Neural cell (in vitro differentiated cells): ENCODE results near the gene SOX5. TPM values are rescaled to one million over a fixed set of nuclear protein-coding genes. Genes with fewer than 3 reads are reported as not detected.

Experiments
- H2AFZ ChIP-seq: fragments of 200-600, 300-800 bp; sonication (generic), shearing (Covaris generic); 2 replicates; pipeline ENCODE4 v1.6.0; 2014; ENCODE audit warnings: low read depth, mild to moderate bottlenecking, antibody characterized with exemption, low read length, moderate library complexity
- H3F3A ChIP-seq: fragments of 200-600 bp; shearing (Covaris generic); 2 replicates; pipeline ENCODE4 v1.6.1; 2016; ENCODE audit warnings: mild to moderate bottlenecking, moderate library complexity, mixed read lengths, antibody characterized with exemption, low read length; ENCODE audit not compliant: insufficient read depth, poor library complexity, severe bottlenecking
- H3K27ac ChIP-seq: fragments of 200-600, 300-800 bp; sonication (generic), shearing (Covaris generic); 2 replicates; pipeline ENCODE4 v1.5.1; 2014; ENCODE audit warnings: mild to moderate bottlenecking, low read length, moderate library complexity
- H3K27me3 ChIP-seq: fragments of 300-800, 200-600 bp; sonication (generic), shearing (Covaris generic); 2 replicates; pipeline ENCODE4 v1.6.0; 2014; ENCODE audit warnings: mild to moderate bottlenecking, low read depth, low read length, moderate library complexity; ENCODE audit not compliant: insufficient read depth
- H3K36me3 ChIP-seq: fragments of 300-800, 200-600 bp; sonication (generic), shearing (Covaris generic); 2 replicates; pipeline ENCODE4 v1.5.1; 2014; ENCODE audit warnings: mild to moderate bottlenecking, antibody characterized with exemption, low read length, moderate library complexity; ENCODE audit not compliant: insufficient read depth
- H3K4me2 ChIP-seq: fragments of 300-800, 200-600 bp; sonication (generic), shearing (Covaris generic); 2 replicates; pipeline ENCODE4 v1.6.0; 2014; ENCODE audit warnings: mild to moderate bottlenecking, low read length
- H3K4me3 ChIP-seq: fragments of 300-800, 200-600 bp; sonication (generic), shearing (Covaris generic); 2 replicates; pipeline ENCODE4 v1.5.1; 2014; ENCODE audit warnings: mild to moderate bottlenecking, low read length, moderate library complexity
- H3K79me2 ChIP-seq: fragments of 200-600 bp; shearing (Covaris generic); replicated peaks from 2 replicates; pipeline ENCODE4 v1.6.0; 2014; ENCODE audit warnings: mild to moderate bottlenecking, low read length, moderate library complexity; ENCODE audit not compliant: insufficient read depth
- H3K9ac ChIP-seq: fragments of 300-800, 200-600 bp; sonication (generic), shearing (Covaris generic); 2 replicates; pipeline ENCODE4 v1.6.1; 2016; ENCODE audit warnings: mild to moderate bottlenecking, low read length, mixed read lengths
- H3K9me2 ChIP-seq: fragments of 200-600 bp; shearing (Covaris generic); 2 replicates; pipeline ENCODE4 v1.6.1; 2016; ENCODE audit warnings: mild to moderate bottlenecking, low read length, mixed read lengths; ENCODE audit not compliant: insufficient read depth
- H3K9me3 ChIP-seq: fragments of 200-600, 300-800 bp; sonication (generic), shearing (Covaris generic); 2 replicates; pipeline ENCODE4 v1.6.1; 2016; ENCODE audit warnings: mild to moderate bottlenecking, mixed run types, low read length, moderate library complexity, mixed read lengths
- H4K20me1 ChIP-seq: fragments of 200-600 bp; shearing (Covaris generic); 2 replicates; pipeline ENCODE4 v1.6.1; 2016; ENCODE audit warnings: mild to moderate bottlenecking, mixed run types; ENCODE audit not compliant: insufficient read depth
- CTCF ChIP-seq: fragments of 450-650 bp; IDR thresholded peaks from 2 replicates; pipeline ENCODE4 v1.5.1; 2014; ENCODE audit warnings: antibody characterized with exemption, mild to moderate bottlenecking, moderate library complexity; ENCODE audit not compliant: poor library complexity, severe bottlenecking
- EP300 ChIP-seq: fragments of 450-650 bp; conservative IDR thresholded peaks from 2 replicates; pipeline ENCODE4 v1.6.1; 2014; ENCODE audit warnings: antibody characterized with exemption, mild to moderate bottlenecking, moderate library complexity; ENCODE audit not compliant: poor library complexity, severe bottlenecking
- EZH2 ChIP-seq: fragments of 200-600, 300-800 bp; shearing (Covaris generic), sonication (generic); IDR thresholded peaks from 2 replicates; pipeline ENCODE4 v1.6.1; 2014; ENCODE audit warnings: antibody characterized with exemption, low read length, borderline replicate concordance, mild to moderate bottlenecking; ENCODE audit not compliant: insufficient read depth, poor library complexity, severe bottlenecking
- MXI1 ChIP-seq: fragments of 450-650 bp; conservative IDR thresholded peaks from 2 replicates; pipeline ENCODE4 v1.6.1; 2014; ENCODE audit warnings: antibody characterized with exemption, mild to moderate bottlenecking; ENCODE audit not compliant: poor library complexity, severe bottlenecking
- POLR2AphosphoS5 ChIP-seq: IDR thresholded peaks from 2 replicates; pipeline ENCODE4 v1.6.1; 2012
- RAD21 ChIP-seq: fragments of 450-650 bp; conservative IDR thresholded peaks from 2 replicates; pipeline ENCODE4 v1.6.1; 2014; ENCODE audit warnings: antibody characterized with exemption, mild to moderate bottlenecking, moderate library complexity
- SMC3 ChIP-seq: fragments of 450-650 bp; conservative IDR thresholded peaks from 2 replicates; pipeline ENCODE4 v1.6.1; 2014; ENCODE audit warnings: antibody characterized with exemption, mild to moderate bottlenecking, moderate library complexity; ENCODE audit not compliant: poor library complexity
- TAF1 ChIP-seq: IDR thresholded peaks from 2 replicates; pipeline ENCODE4 v1.6.1; 2012; ENCODE audit warnings: low read depth
- polyA plus RNA-seq: library from polyadenylated mRNA; depleted of rRNA; stranded (reverse); fragments of >200 nt; gene quantifications from 2 replicates; pipeline ENCODE4 v1.2.3, GENCODE V29; 2014
- TF ChIP-seq, protein P1 (sequence below): IDR thresholded peaks from 2 replicates; pipeline ENCODE4 v1.6.1; 2012; ENCODE audit warnings: borderline replicate concordance

The SOX5 gene
- polyA plus RNA-seq, 1 donor from 2014 or later: 1.8 TPM

DNA sequence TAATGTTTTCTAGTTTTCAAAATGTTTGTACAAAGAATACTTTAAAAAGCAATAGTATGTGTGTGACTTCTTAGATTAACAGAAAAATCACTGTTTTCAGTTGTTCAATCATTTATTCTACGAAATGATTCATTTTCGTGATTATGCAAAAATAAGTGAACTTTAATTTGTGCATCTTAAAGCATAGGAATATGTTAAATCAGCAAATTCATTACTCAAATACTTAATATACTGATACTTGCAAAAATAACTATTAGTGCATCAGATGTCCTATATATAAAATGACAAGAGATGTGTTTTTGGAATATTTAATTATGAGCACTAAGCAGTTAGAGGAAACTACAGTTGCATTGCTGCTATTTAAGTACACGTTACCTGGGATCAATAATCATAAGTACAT is 11.0 kb downstream of the SOX5 start (continued):
- TF ChIP-seq, protein P1, sequence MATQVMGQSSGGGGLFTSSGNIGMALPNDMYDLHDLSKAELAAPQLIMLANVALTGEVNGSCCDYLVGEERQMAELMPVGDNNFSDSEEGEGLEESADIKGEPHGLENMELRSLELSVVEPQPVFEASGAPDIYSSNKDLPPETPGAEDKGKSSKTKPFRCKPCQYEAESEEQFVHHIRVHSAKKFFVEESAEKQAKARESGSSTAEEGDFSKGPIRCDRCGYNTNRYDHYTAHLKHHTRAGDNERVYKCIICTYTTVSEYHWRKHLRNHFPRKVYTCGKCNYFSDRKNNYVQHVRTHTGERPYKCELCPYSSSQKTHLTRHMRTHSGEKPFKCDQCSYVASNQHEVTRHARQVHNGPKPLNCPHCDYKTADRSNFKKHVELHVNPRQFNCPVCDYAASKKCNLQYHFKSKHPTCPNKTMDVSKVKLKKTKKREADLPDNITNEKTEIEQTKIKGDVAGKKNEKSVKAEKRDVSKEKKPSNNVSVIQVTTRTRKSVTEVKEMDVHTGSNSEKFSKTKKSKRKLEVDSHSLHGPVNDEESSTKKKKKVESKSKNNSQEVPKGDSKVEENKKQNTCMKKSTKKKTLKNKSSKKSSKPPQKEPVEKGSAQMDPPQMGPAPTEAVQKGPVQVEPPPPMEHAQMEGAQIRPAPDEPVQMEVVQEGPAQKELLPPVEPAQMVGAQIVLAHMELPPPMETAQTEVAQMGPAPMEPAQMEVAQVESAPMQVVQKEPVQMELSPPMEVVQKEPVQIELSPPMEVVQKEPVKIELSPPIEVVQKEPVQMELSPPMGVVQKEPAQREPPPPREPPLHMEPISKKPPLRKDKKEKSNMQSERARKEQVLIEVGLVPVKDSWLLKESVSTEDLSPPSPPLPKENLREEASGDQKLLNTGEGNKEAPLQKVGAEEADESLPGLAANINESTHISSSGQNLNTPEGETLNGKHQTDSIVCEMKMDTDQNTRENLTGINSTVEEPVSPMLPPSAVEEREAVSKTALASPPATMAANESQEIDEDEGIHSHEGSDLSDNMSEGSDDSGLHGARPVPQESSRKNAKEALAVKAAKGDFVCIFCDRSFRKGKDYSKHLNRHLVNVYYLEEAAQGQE: no peak
- TF ChIP-seq RAD21: no peak

GRCh38 chr12:23931176-23931575 is 18.3 kb downstream of the SOX5 start:
- Histone ChIP-seq H3K36me3 (no peaks in the 10 kb centered on the region), H3F3A (no peaks in the 10 kb centered on the region), H3K9me2 (no peaks in the 10 kb centered on the region), H3K4me2 (no peak overlapping the region), H3K9ac (no peak overlapping the region), H3K27ac (no peak overlapping the region), H3K9me3 (no peaks in the 10 kb centered on the region), H2AFZ (no peak overlapping the region), H3K79me2 (peaks cover 97% of the 10 kb centered on the region), H3K4me3 (no peak overlapping the region), H3K27me3 (no peaks in the 10 kb centered on the region), H4K20me1 (no peaks in the 10 kb centered on the region)
- TF ChIP-seq MXI1: no peak
- TF ChIP-seq POLR2AphosphoS5: no peak
- no peak for TF ChIP-seq TAF1
- TF ChIP-seq EZH2: no peak
- TF ChIP-seq, protein P1: no peak
- TF ChIP-seq SMC3: no peak
- no peak for TF ChIP-seq CTCF
- TF ChIP-seq EP300: no peak
- no peak for TF ChIP-seq RAD21
